IMR-90 (cell line): ENCODE measurements around the gene CMBL.

Experiments
- MAFK ChIP-seq: IDR thresholded peaks from 2 replicates; pipeline ENCODE4 v1.6.1; 2012; ENCODE audit warnings: low read depth, low read length, improper control_type of control experiment
- SMC3 ChIP-seq: fragments of 150-350 bp; IDR thresholded peaks from 2 replicates; pipeline ENCODE4 v1.6.1; 2016; ENCODE audit warnings: low read depth, mild to moderate bottlenecking, antibody characterized with exemption, low read length, moderate library complexity
- TF ChIP-seq, protein P1 (sequence below): fragments of 150-350 bp; IDR thresholded peaks from 2 replicates; pipeline ENCODE4 v1.6.1; 2017; ENCODE audit warnings: mild to moderate bottlenecking, antibody characterized with exemption, low read length, low read depth

DNA sequence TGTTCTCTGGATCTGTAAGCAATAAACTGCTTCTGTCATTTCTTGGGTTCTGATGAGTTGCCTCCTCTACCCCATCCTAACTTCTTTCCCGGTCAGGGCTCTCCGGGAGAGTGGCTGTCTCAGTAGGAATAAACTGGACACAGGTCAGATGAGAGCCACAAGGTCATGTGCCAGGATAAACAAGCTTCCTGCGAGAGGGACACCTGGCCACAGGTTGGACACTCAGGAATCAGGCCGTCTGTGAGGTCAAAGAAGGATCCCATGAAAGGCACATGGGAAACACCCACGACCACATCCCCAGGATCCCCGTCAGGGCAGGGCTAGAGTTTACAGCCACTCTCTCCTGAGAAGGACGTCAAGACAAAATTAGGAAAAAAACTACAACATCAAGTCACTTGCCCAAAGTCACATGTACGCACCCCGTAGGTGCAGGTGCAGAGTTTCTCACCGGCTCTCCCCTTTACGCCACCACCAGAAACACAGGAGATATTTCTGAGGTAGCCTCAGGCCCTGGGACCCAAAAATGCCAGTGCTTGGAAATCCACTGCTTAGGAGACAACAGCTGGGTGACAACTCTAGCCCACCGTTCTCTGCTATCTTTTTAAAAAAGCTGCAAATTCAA lies 28.9 kb downstream of the CMBL start:
- TF ChIP-seq SMC3 (no peak), MAFK (no peak)
- TF ChIP-seq, protein P1, sequence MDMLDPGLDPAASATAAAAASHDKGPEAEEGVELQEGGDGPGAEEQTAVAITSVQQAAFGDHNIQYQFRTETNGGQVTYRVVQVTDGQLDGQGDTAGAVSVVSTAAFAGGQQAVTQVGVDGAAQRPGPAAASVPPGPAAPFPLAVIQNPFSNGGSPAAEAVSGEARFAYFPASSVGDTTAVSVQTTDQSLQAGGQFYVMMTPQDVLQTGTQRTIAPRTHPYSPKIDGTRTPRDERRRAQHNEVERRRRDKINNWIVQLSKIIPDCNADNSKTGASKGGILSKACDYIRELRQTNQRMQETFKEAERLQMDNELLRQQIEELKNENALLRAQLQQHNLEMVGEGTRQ, result no peak
